Chondrocyte (in vitro differentiated cells): ENCODE measurements around the gene PDE12. TPM values are rescaled to one million over a fixed set of nuclear protein-coding genes. Genes with fewer than 3 reads are reported as not detected.
"Not testable (repeated sequence)": the region's sequence is repeated elsewhere in the genome, so short reads cannot be mapped to it uniquely, and the experiment has no call there.

Source experiments
- DNase-seq: peaks from one replicate; pipeline ENCODE4 v3.0.0; 2021; ENCODE audit warnings: mixed read lengths, low spot score
- H3K27ac Mint-ChIP-seq: one replicate; pipeline ENCODE4 v1.8.0; 2021; ENCODE audit warnings: mild to moderate bottlenecking, moderate library complexity, mixed read lengths; ENCODE audit not compliant: unreplicated experiment
- H3K27me3 Mint-ChIP-seq: 2 replicates; pipeline ENCODE4 v1.8.0; 2021; ENCODE audit warnings: low read depth, mixed read lengths
- H3K36me3 Mint-ChIP-seq: 2 replicates; pipeline ENCODE4 v1.8.0; 2021; ENCODE audit warnings: low read depth, mixed read lengths
- H3K4me1 Mint-ChIP-seq: 2 replicates; pipeline ENCODE4 v1.8.0; 2021; ENCODE audit warnings: low read depth, mild to moderate bottlenecking, mixed read lengths
- H3K4me3 Mint-ChIP-seq: one replicate; pipeline ENCODE4 v1.8.0; 2021; ENCODE audit warnings: mild to moderate bottlenecking, moderate library complexity, mixed read lengths; ENCODE audit not compliant: unreplicated experiment
- H3K9me3 Mint-ChIP-seq: 2 replicates; pipeline ENCODE4 v1.8.0; 2021; ENCODE audit warnings: low read depth, mixed read lengths
- CTCF ChIP-seq: fragments of 200-600 bp; sonication (generic); IDR thresholded peaks from 2 replicates; pipeline ENCODE4 v1.5.0; 2021; ENCODE audit warnings: antibody characterized with exemption, mild to moderate bottlenecking, moderate library complexity
- total RNA-seq: library from RNA; stranded (reverse); gene quantifications from 3 replicates; pipeline ENCODE4 v1.2.1, GENCODE V29; 2021

PDE12 gene
- total RNA-seq, 1 donor from 2014 or later, result 16.6 TPM

GRCh38 chr3:57597127-57597923 lies 41.3 kb downstream of the PDE12 start, which contains the start of gene ARF4:
TSS of gene ARF4 (minus strand) at chr3:57597344. CDS start at chr3:57597140, 204 bp downstream.
- Mint-ChIP-seq H3K27ac (peak within 1 kb of the TSS; percentile 100), H3K4me3 (peak within 1 kb of the TSS; percentile 90), H3K4me1 (peaks cover 44% of the 10 kb centered on the region), H3K27me3 (no peaks in the 10 kb centered on the region), H3K36me3 (peaks cover 6% of the 10 kb centered on the region), H3K9me3 (no peaks in the 10 kb centered on the region)
- TF ChIP-seq CTCF, result peak; percentile 52
- peak; percentile 100 for DNase-seq

GRCh38 chr3:57598765-57599360 lies 42.8 kb downstream of the PDE12 start:
- no peak for DNase-seq
- H3K27ac Mint-ChIP-seq, result peak overlapping the region; percentile 100
- no peaks in the 10 kb centered on the region for H3K9me3 Mint-ChIP-seq
- no peaks in the 10 kb centered on the region for H3K27me3 Mint-ChIP-seq
- peaks cover 28% of the 10 kb centered on the region for H3K4me1 Mint-ChIP-seq
- H3K36me3 Mint-ChIP-seq, result peaks cover 6% of the 10 kb centered on the region
- TF ChIP-seq CTCF, result no peak
- peak overlapping the region; percentile 90 for H3K4me3 Mint-ChIP-seq

- Mint-ChIP-seq H3K27ac (no peak overlapping the region), H3K27me3 (no peaks in the 10 kb centered on the region), H3K9me3 (peaks cover 3% of the 10 kb centered on the region), H3K4me3 (no peak overlapping the region), H3K36me3 (peaks cover 10% of the 10 kb centered on the region), H3K4me1 (peaks cover 15% of the 10 kb centered on the region)
- DNase-seq, result no peak
- no peak for TF ChIP-seq CTCF
Measured at GRCh38 chr3:57600195-57600594, 44.1 kb downstream of the PDE12 start.

- Mint-ChIP-seq H3K4me3 (no peak overlapping the region), H3K4me1 (no peaks in the 10 kb centered on the region), H3K27me3 (no peaks in the 10 kb centered on the region), H3K9me3 (peaks cover 24% of the 10 kb centered on the region), H3K36me3 (peaks cover 33% of the 10 kb centered on the region), H3K27ac (no peak overlapping the region)
- TF ChIP-seq CTCF, result no peak
- no peak for DNase-seq
Measured at GRCh38 chr3:57604971-57605370, 48.9 kb downstream of the PDE12 start.

GRCh38 chr3:57605683-57606082 lies 49.6 kb downstream of the PDE12 start:
- no peak overlapping the region for H3K27ac Mint-ChIP-seq
- H3K4me1 Mint-ChIP-seq, result no peaks in the 10 kb centered on the region
- H3K36me3 Mint-ChIP-seq, result peaks cover 38% of the 10 kb centered on the region
- H3K27me3 Mint-ChIP-seq, result no peaks in the 10 kb centered on the region
- TF ChIP-seq CTCF, result no peak
- no peak overlapping the region for H3K4me3 Mint-ChIP-seq
- no peak for DNase-seq
- peaks cover 27% of the 10 kb centered on the region for H3K9me3 Mint-ChIP-seq

GRCh38 chr3:57611870-57612269 lies 55.8 kb downstream of the PDE12 start:
- H3K27ac Mint-ChIP-seq, DNase-seq: not testable (repeated sequence)

More at GRCh38 chr3:57611870-57612269, 55.8 kb downstream of the PDE12 start:
- H3K4me1 Mint-ChIP-seq, H3K4me3 Mint-ChIP-seq, H3K27me3 Mint-ChIP-seq: not testable (repeated sequence)
- Mint-ChIP-seq H3K9me3 (peaks cover 18% of the 10 kb centered on the region), H3K36me3 (peaks cover 33% of the 10 kb centered on the region)
